ENCODE measurements around the gene GNG3.
"Not testable (repeated sequence)": the region's sequence is repeated elsewhere in the genome, so short reads cannot be mapped to it uniquely, and the experiment has no call there.

- TF ChIP-seq, protein P1, sequence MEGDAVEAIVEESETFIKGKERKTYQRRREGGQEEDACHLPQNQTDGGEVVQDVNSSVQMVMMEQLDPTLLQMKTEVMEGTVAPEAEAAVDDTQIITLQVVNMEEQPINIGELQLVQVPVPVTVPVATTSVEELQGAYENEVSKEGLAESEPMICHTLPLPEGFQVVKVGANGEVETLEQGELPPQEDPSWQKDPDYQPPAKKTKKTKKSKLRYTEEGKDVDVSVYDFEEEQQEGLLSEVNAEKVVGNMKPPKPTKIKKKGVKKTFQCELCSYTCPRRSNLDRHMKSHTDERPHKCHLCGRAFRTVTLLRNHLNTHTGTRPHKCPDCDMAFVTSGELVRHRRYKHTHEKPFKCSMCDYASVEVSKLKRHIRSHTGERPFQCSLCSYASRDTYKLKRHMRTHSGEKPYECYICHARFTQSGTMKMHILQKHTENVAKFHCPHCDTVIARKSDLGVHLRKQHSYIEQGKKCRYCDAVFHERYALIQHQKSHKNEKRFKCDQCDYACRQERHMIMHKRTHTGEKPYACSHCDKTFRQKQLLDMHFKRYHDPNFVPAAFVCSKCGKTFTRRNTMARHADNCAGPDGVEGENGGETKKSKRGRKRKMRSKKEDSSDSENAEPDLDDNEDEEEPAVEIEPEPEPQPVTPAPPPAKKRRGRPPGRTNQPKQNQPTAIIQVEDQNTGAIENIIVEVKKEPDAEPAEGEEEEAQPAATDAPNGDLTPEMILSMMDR (IDR thresholded peaks at IDR 0.05; ENCODE audit: insufficient read depth, low read depth, low read length), result not testable (repeated sequence)
- TF ChIP-seq EZH2 (IDR thresholded peaks at IDR 0.05; ENCODE audit: insufficient read depth, low read length), result not testable (repeated sequence)
Measured at GRCh38 chr11:62693624-62694023, 13.9 kb upstream of the GNG3 start.

Measured in astrocyte (in vitro differentiated cells and primary cell).